ENCODE results near the gene PIEZO2.
A peak's percentile ranks its signal among the peaks of the same experiment; 100 is the strongest.
"Not testable (repeated sequence)": the region's sequence is repeated elsewhere in the genome, so short reads cannot be mapped to it uniquely, and the experiment has no call there.

Gene PIEZO2

DNA sequence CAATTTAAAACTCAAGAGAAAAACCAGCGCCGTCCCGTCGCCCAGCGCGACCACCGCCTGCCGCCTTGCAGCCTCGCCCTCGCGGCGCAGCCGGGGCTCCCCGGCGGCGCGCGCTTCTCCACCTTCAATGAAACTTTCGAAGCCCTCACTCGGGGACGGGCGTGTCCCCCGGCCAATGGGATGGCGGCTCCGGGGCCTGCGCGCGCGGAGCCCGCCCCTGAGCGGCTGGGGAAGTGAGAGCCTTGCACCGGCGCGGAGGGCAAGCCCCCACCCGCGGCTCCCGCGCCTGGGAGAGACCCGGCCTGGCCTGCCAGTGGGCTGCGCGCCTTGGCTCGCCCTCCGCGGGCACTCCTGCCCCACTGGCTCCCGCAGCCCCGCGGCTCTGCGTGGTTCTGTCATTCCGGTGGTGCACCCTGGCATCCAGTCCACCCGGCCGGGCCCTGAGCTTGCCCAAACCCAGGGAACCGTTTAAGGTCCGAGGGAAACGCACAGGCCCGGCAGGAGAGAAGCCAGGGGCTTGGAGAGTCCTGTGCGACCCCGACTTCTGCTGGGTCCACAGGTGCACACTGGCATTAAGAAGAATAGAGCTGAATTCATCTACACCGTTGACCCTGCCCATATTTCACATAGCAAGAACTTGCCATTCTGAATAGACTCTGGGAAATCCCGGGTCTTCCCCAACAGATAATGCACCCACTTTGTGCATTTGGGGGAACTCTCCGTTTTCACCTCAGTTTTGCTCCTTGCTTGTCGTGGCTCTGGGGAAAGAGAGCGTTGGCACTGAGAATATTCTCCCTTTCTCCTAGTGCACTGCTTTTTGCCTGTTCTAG is at the start of gene PIEZO2:
PIEZO2 (minus strand) TSS at position 129 of the 830 bp plus-strand sequence. CDS start 981 bp downstream, outside the sequence.
- DNase-seq = peak in 1 of 2 donors; percentile 11

GRCh38 chr18:11183637-11184036 is 34.3 kb upstream of the PIEZO2 start:
- no peak for DNase-seq

DNA sequence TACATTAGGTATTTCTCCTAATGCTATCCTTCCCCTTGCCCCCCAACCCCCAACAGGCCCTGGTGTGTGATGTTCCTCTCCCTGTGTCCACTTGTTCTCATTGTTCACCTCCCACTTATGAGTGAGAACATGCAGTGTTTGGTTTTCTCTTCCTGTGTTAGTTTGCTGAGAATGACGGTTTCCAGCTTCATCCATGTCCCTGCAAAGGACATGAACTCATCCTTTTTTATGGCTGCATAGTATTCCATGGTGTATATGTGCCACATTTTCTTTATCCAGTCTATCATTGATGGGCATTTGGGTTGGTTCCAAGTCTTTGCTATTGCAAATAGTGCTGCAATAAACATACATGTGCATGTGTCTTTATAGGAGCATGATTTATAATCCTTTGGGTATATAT is 32.3 kb upstream of the PIEZO2 start:
- DNase-seq = not testable (repeated sequence)

GRCh38 chr18:11179959-11180519 is 30.7 kb upstream of the PIEZO2 start:
- DNase-seq = no peak

DNA sequence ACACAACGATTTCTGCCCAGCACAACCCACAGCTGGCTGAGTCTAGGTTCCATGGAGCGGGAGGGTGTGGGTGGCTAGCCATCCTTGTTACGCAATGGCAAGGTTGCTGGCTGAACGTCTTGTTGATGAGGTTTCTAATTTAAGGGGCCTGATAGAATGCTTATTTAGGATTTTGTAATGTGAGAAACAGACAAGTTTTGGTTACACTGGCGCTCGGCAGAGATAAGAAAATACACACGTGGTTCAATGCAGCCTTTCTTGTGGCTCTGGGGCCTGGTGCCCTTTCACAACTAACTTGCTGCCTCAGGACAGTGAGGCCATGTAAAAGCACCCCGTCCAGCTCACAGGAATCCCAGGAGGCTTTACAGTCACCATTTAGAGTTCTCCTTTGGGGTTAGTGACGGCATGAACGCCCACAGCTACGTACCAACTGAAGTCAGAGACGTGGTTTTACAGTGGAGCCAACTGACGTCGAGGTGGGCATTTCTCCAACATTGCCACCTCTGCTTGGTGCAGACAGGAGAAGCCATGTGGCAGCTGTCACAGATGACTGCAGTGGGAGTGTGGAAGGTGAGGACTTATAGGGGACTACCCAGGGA is 29.7 kb upstream of the PIEZO2 start:
- no peak for DNase-seq

DNA sequence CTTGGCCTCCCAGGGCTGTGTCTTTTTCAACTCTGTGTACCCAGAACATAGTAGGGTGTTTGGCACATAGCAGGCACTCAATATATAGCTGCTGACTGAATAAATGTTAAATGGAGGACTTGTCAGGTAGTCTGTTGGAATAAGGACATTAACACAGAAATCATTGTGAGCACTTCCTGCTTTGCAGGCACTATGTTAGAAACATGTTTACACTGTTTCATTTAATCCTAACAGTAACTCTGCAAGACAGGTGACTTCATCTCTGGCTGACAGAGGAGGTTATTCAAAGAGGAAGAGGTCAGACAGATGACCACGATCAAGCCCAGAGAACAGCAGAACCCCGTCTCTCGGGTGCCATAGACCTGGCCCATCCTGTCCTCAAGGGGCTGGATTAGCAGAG is 28.0 kb upstream of the PIEZO2 start:
- DNase-seq = no peak

GRCh38 chr18:11176481-11176881 is 27.1 kb upstream of the PIEZO2 start:
- DNase-seq = no peak

GRCh38 chr18:11175266-11175979 is 26.1 kb upstream of the PIEZO2 start:
- no peak for DNase-seq

DNA sequence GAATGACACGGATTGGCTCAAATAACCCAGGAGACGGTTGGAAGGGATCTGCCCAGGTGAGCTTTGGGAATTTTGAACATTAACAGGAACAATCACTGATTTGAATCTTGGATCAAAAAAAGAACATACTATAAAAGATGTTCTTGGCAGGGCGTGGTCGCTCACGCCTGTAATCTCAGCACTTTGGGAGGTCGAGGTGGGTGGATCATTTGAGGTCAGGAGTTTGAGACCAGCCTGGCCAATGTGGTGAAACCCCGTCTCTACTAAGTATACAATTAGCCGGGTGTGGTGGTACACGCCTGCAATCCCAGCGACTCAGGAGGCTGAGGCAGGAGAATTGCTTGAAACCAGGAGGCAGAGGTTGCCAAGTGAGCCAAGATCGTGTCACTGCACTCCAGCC is 24.8 kb upstream of the PIEZO2 start:
- not testable (repeated sequence) for DNase-seq

- no peak for DNase-seq
Observed at GRCh38 chr18:11167778-11168177, 18.4 kb upstream of the PIEZO2 start.

GRCh38 chr18:11165952-11166351 is 16.6 kb upstream of the PIEZO2 start:
- no peak for DNase-seq

DNA sequence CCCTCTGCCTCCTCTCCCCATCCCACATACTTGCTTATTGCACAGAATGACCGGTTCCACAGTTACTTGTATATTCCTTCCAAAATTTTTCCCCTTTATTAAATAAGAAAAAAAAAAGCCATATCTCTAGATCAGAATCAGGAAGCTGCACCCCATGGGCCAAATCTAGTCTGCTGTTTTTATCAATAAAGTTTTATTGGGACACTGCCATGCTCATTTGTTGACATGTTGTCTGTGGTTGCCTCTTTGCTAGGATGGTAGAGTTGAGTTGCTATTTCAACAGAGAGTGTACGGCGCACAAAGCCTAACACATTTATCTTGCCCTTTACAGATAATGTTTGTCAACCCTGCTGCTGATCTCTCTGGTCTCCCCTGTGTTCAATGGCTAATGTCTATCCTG is 15.8 kb upstream of the PIEZO2 start:
- DNase-seq = no peak

DNA sequence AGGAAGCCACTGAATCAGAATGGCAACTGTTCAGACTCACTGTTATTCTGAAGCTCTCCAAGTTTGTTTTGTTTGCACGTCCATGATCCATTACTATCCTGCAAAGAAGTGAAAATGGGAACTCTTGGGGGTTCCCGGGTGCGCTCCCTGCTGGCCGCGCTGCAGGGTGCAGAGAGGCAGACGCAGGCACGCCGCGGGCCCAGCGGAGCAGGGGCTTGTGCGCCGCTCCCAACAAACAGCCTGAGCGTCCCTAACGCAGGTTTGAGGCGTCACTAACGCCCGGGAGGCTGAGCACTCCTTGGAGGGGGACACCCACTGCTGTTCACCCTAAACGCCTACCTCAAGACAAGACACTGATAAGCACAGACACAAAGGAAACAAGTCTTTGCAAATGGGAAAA is 14.3 kb upstream of the PIEZO2 start:
- DNase-seq = no peak

DNA sequence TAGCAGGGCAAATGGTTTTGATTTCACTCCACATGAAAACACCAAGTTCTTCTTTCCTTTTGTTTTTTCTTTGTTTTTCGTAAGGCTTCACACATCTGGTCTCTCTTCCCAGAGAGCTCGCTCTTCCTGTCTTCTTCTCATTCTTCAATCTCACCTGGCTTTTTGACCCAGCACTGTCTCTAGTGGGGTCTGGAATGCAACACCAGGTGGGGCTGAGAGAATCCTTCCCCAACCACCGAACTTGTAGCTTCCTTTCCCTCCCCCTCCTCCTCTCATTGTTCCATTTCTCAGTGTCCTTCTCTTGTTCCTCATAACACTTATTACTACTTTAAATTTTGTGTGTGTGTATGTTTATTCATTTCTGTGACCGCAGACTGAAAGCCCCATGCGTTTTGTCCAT is 13.5 kb upstream of the PIEZO2 start:
- no peak for DNase-seq

- DNase-seq = no peak
Observed at GRCh38 chr18:11162462-11162861, 13.1 kb upstream of the PIEZO2 start.

GRCh38 chr18:11160313-11160712 is 10.9 kb upstream of the PIEZO2 start:
- no peak for DNase-seq

DNA sequence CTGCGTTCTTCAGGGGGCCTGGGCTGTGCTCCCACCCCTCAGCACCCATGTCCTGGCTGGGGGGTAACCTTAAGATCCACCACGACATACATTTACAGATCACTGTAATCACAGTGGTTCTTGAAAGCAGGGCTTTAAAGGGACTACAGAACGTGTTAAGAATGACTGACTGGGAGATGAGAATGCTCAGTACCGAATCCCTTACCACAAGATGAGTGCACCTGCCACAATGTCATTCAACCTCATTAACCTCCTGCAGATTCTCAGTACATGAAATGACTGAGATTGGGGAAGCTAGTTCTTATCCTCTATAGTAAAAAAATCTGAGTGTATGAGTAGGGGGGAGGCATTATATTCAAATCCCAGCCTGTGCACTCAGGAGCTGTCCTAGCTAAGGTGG is 10.5 kb upstream of the PIEZO2 start:
- no peak for DNase-seq

GRCh38 chr18:11156978-11157377 is 7.6 kb upstream of the PIEZO2 start:
- DNase-seq = no peak

DNA sequence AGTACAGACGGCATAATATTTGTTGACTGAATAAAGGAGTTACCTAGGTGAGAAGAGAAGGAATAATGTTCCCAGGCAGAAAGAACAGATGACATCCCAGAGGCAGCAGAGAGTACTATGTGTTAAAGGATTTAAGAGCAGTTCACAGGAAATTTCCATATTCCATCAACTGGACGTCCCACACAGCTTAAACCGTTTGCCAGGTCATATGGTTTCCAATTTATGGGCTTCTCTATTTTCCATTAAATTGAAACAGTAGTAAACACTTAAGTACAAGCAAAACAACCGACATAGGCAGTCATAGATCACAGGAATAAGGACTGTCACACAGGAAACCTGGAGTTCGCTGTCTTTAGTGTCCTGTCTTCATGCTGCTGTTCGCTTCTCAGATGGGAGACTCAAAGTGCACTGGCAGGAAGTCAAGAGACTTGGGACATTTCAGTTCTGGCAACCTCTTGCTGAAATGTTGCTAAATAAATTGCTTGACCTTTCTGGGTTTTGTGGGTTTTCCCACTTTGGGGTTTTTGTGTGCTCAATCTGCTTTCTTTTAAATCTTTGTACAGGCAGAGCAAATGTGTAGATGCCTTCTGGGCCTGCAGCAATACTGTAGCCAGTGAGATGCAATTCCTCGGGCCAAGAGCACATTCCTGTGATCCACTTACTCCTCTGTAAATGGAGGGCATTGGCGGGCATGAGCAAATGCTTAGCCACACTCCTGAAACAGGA is 5.8 kb upstream of the PIEZO2 start:
- DNase-seq = no peak

GRCh38 chr18:11154368-11154989 is 5.1 kb upstream of the PIEZO2 start:
- DNase-seq = peak in 1 of 2 donors; percentile 3

DNA sequence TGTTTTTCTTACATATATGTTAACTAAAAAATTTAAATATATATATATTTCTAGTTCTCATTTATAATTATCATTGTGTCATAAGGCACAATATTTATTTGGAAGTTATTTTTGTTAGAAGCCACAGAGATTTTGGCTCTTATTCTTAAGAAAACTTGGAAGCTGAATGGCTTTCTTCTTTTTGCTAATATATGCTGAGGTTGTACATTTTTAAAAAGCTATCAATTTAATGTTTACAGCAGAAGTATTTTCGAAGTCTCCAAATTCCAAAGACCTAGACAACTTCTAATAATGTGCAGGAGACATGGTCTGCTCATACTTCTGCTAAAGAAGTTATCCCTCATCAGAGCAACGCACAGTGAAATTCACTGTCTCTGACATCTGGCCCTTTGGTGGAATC is 3.7 kb upstream of the PIEZO2 start:
- DNase-seq = no peak

GRCh38 chr18:11150271-11150615 is 874 bp upstream of the PIEZO2 start:
- no peak for DNase-seq

Measured in CD4-positive, alpha-beta T cell treated with Interleukin-1 beta for 1 hour (primary cell).